Lower leg skin (tissue), 4 donors: ENCODE data around the gene CKAP4. TPM values are rescaled to one million over a fixed set of nuclear protein-coding genes. Genes with fewer than 3 reads are reported as not detected.

ENCODE experiments used
- DNase-seq, 2 donors: peaks; one replicate each; pipeline ENCODE4 v3.0.0-alpha.2; 2019; ENCODE audit warnings: low spot score in 2 of 2
- H3K4me3 ChIP-seq: fragments of 200-600 bp; sonication (generic); 2 replicates; pipeline ENCODE4 v1.5.1; 2017; ENCODE audit warnings: mild to moderate bottlenecking, low read depth; ENCODE audit not compliant: poor library complexity, severe bottlenecking
- POLR2A ChIP-seq, 2 donors: fragments of 450-650 bp; IDR thresholded peaks; one replicate each; pipeline ENCODE4 v1.6.1; 2016 to 2017; ENCODE audit warnings: antibody characterized with exemption in 2 of 2, mild to moderate bottlenecking in 1 of 2, moderate library complexity in 1 of 2
- WGBS, 2 donors: methylation state at CpG; one replicate each; pipeline ENCODE4 v1.1.5; 2018; 5-methylcytosine and 5-hydroxymethylcytosine counted together
- intact Hi-C: fragments of 100-400 bp; cut with DNase I; formaldehyde crosslinking; loops from one replicate; pipeline ENCODE4 v1.15.0; 2023; ENCODE audit warnings: low total_unique reads
- total RNA-seq, 4 donors: library from RNA; depleted of rRNA; stranded (reverse); fragments of >200 nt; gene quantifications; one replicate each; pipeline ENCODE4 v1.1.0, GENCODE V29; 2016
- TF ChIP-seq, protein P1 (sequence below), 3 donors: fragments of 450-650 bp; IDR thresholded peaks; one replicate each; pipeline ENCODE4 v1.5.1; 2016; ENCODE audit warnings: antibody characterized with exemption in 3 of 3, mild to moderate bottlenecking in 3 of 3, moderate library complexity in 2 of 3

CKAP4 gene
- total RNA-seq, 4 donors from 2014 or later = 57.2 to 80.3 (median 73.6) TPM

DNA sequence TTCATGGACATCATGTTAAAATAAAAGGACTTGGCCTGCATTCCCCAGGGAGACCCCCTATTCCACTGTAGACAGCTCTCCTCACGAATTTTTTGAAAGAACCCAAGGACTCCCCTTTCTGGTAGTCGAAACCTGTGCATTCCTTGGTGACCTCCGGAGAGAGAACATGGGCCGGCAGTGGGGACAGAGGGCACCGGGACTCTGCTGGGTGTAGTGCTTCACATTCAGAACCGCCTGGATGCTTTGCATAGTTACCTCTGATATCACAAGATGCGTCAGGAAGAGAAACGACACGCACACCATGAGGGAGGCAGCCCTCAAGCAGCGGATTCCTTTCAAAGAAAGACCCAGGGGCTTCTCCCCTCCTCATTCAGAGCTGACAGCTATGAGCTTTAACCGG, 9.7 kb downstream of the CKAP4 start:
- H3K4me3 ChIP-seq = no peak overlapping the region
- intact Hi-C loops = no loop called here
- WGBS, 2 donors = 77 to 81% methylated on average over 11 of the region's 11 CpGs
- no peak for DNase-seq
- TF ChIP-seq, protein P1, sequence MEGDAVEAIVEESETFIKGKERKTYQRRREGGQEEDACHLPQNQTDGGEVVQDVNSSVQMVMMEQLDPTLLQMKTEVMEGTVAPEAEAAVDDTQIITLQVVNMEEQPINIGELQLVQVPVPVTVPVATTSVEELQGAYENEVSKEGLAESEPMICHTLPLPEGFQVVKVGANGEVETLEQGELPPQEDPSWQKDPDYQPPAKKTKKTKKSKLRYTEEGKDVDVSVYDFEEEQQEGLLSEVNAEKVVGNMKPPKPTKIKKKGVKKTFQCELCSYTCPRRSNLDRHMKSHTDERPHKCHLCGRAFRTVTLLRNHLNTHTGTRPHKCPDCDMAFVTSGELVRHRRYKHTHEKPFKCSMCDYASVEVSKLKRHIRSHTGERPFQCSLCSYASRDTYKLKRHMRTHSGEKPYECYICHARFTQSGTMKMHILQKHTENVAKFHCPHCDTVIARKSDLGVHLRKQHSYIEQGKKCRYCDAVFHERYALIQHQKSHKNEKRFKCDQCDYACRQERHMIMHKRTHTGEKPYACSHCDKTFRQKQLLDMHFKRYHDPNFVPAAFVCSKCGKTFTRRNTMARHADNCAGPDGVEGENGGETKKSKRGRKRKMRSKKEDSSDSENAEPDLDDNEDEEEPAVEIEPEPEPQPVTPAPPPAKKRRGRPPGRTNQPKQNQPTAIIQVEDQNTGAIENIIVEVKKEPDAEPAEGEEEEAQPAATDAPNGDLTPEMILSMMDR (IDR thresholded peaks at IDR 0.05) = no peak
- no peak for TF ChIP-seq POLR2A (IDR thresholded peaks at IDR 0.05)

- intact Hi-C loops = no loop called here
- no peak overlapping the region for H3K4me3 ChIP-seq
- no peak for TF ChIP-seq POLR2A (IDR thresholded peaks at IDR 0.05)
- TF ChIP-seq, protein P1 (IDR thresholded peaks at IDR 0.05) = no peak
- WGBS, 2 donors = 68 to 71% methylated on average over 1 of the region's 1 CpG
- no peak for DNase-seq
Measured at GRCh38 chr12:106235770-106236169, 12.1 kb downstream of the CKAP4 start.

GRCh38 chr12:106234449-106234848, 13.4 kb downstream of the CKAP4 start:
- H3K4me3 ChIP-seq = no peak overlapping the region
- 41 to 45% methylated on average over 3 of the region's 3 CpGs for WGBS, 2 donors
- DNase-seq = no peak
- TF ChIP-seq, protein P1 (IDR thresholded peaks at IDR 0.05) = no peak
- TF ChIP-seq POLR2A (IDR thresholded peaks at IDR 0.05) = no peak
- intact Hi-C loops = no loop called here

- WGBS, 2 donors = 87 to 96% methylated on average over 21 to 26 of the region's 26 CpGs
- TF ChIP-seq, protein P1 (IDR thresholded peaks at IDR 0.05) = no peak
- TF ChIP-seq POLR2A (IDR thresholded peaks at IDR 0.05) = no peak
- intact Hi-C loops = no loop called here
- DNase-seq = no peak
- no peak overlapping the region for H3K4me3 ChIP-seq
Measured at GRCh38 chr12:106233011-106233410, 14.8 kb downstream of the CKAP4 start.

- TF ChIP-seq, protein P1 (IDR thresholded peaks at IDR 0.05) = no peak
- TF ChIP-seq POLR2A (IDR thresholded peaks at IDR 0.05) = no peak
- intact Hi-C loops = loop anchor here (5.0 to 10.0 kb wide), 2 partner anchors 56 to 613 kb away; no protein-coding TSS in a partner anchor
- WGBS, 2 donors = 82 to 95% methylated on average over 12 of the region's 12 CpGs
- no peak overlapping the region for H3K4me3 ChIP-seq
- no peak for DNase-seq
Measured at GRCh38 chr12:106229036-106229591, 18.7 kb downstream of the CKAP4 start.

DNA sequence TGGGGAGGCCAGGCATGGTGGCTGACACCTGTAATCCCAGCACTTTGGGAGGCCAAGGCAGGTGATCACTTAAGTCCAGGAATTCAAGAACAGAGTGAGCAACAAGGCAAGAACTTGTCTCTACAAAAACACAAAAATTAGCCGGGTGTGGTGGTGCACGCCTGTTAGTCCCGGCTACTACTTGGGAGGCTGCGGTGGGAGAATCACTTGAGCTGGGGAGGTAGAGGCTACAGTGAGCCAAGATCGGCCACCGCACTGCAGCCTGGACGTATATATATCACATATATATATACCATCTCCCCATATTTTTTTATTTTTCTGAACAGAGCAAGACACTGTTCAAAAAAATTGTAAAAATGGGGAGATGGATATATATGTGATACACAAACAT, 19.5 kb downstream of the CKAP4 start:
- DNase-seq = peak in 1 of 2 donors; percentile 75
- TF ChIP-seq POLR2A (IDR thresholded peaks at IDR 0.05) = no peak
- TF ChIP-seq, protein P1 (IDR thresholded peaks at IDR 0.05) = no peak
- intact Hi-C loops = loop anchor here (5.0 to 10.0 kb wide), 2 partner anchors 56 to 614 kb away; no protein-coding TSS in a partner anchor
- 79 to 87% methylated on average over 7 of the region's 7 CpGs for WGBS, 2 donors
- H3K4me3 ChIP-seq = no peak overlapping the region
